CD14-positive monocyte (primary cell): ENCODE measurements around the gene GALNT17. TPM values are rescaled to one million over a fixed set of nuclear protein-coding genes. Genes with fewer than 3 reads are reported as not detected.

ENCODE experiments used
- DNase-seq, 3 donors: peaks; one replicate each; pipeline ENCODE4 v3.0.0-alpha.2; 2011 to 2022
- H2AFZ ChIP-seq: 2 replicates; pipeline ENCODE4 v1.6.0; 2012; ENCODE audit warnings: mild to moderate bottlenecking, low read depth, low read length, inconsistent platforms; ENCODE audit not compliant: insufficient read depth, poor library complexity, severe bottlenecking
- H3K27ac ChIP-seq, 2 donors: 1 replicate in 1 of 2; 2 replicates in 1 of 2; pipeline ENCODE4 v1.5.1; 2012 to 2013; ENCODE audit warnings: low read length in 2 of 2, control low read depth in 1 of 2, inconsistent platforms in 1 of 2, low read depth in 1 of 2, mild to moderate bottlenecking in 1 of 2
- H3K27me3 ChIP-seq, 2 donors: one replicate each; pipeline versions ENCODE4 v1.6.0 to v1.6.1; 2011 to 2013; ENCODE audit warnings: low read length in 2 of 2; ENCODE audit not compliant: control insufficient read depth in 2 of 2, insufficient read depth in 2 of 2
- H3K36me3 ChIP-seq, 2 donors: replicated peaks in 1 of 2; 1 replicate in 1 of 2; 2 replicates in 1 of 2; pipeline versions ENCODE4 v1.5.1 to v1.6.1; 2012 to 2013; ENCODE audit warnings: low read length in 2 of 2, control low read depth in 1 of 2, inconsistent platforms in 1 of 2, mild to moderate bottlenecking in 1 of 2; ENCODE audit not compliant: insufficient read depth in 2 of 2, control insufficient read depth in 1 of 2
- H3K4me1 ChIP-seq, 2 donors: 1 replicate in 1 of 2; 2 replicates in 1 of 2; pipeline versions ENCODE4 v1.5.1 to v1.6.1; 2012 to 2013; ENCODE audit warnings: low read length in 2 of 2, control low read depth in 1 of 2, inconsistent platforms in 1 of 2, mild to moderate bottlenecking in 1 of 2, moderate library complexity in 1 of 2; ENCODE audit not compliant: insufficient read depth in 2 of 2, control insufficient read depth in 1 of 2
- H3K4me2 ChIP-seq: replicated peaks from 2 replicates; pipeline ENCODE3; 2012; ENCODE audit warnings: low read length, moderate library complexity, mild to moderate bottlenecking; ENCODE audit not compliant: poor library complexity, severe bottlenecking; ENCODE audit errors: extremely low read depth
- H3K4me3 ChIP-seq, 3 experiments: fragments of 200-600 bp in 1 of 3; sonication (generic) in 1 of 3; replicated peaks in 1 of 3; 1 replicate in 2 of 3; 2 replicates in 1 of 3; pipeline ENCODE4 v1.5.1; 2011 to 2013; ENCODE audit warnings: low read length in 3 of 3, mild to moderate bottlenecking in 3 of 3, control low read depth in 2 of 3, low read depth in 2 of 3, inconsistent platforms in 1 of 3, moderate library complexity in 1 of 3
- H3K79me2 ChIP-seq: 2 replicates; pipeline ENCODE4 v1.6.0; 2012; ENCODE audit warnings: mild to moderate bottlenecking, control low read depth, inconsistent platforms, low read length, moderate library complexity; ENCODE audit not compliant: insufficient read depth
- H3K9ac ChIP-seq: 2 replicates; pipeline ENCODE4 v1.6.0; 2017; ENCODE audit warnings: low read length, mild to moderate bottlenecking; ENCODE audit not compliant: insufficient read depth, poor library complexity, severe bottlenecking
- H3K9me3 ChIP-seq, 2 donors: replicated peaks in 1 of 2; 1 replicate in 1 of 2; 2 replicates in 1 of 2; pipeline versions ENCODE4 v1.5.1 to v1.6.1; 2012 to 2013; ENCODE audit warnings: low read length in 2 of 2, control low read depth in 1 of 2; ENCODE audit not compliant: control insufficient read depth in 1 of 2, insufficient read depth in 1 of 2
- H4K20me1 ChIP-seq: 2 replicates; pipeline ENCODE4 v1.6.0; 2012; ENCODE audit warnings: mild to moderate bottlenecking, low read length, control low read depth, moderate library complexity; ENCODE audit not compliant: insufficient read depth
- H3K27ac Mint-ChIP-seq, 7 donors: one replicate each; pipeline ENCODE4 v1.8.0; 2020; ENCODE audit warnings: mild to moderate bottlenecking in 7 of 7, mixed read lengths in 7 of 7, moderate library complexity in 6 of 7, inconsistent platforms in 2 of 7
- H3K27me3 Mint-ChIP-seq, 3 donors: one replicate each; pipeline ENCODE4 v1.8.0; 2021 to 2022; ENCODE audit warnings: low read depth in 3 of 3, mild to moderate bottlenecking in 3 of 3, mixed read lengths in 3 of 3, moderate library complexity in 3 of 3, inconsistent platforms in 1 of 3
- H3K36me3 Mint-ChIP-seq, 2 donors: one replicate each; pipeline ENCODE4 v1.8.0; 2020; ENCODE audit warnings: mixed read lengths in 2 of 2, inconsistent platforms in 1 of 2, mild to moderate bottlenecking in 1 of 2
- H3K4me1 Mint-ChIP-seq: one replicate; pipeline ENCODE4 v1.8.0; 2020; ENCODE audit warnings: mild to moderate bottlenecking, mixed read lengths
- H3K4me3 Mint-ChIP-seq, 2 donors: one replicate each; pipeline ENCODE4 v1.8.0; 2020; ENCODE audit warnings: mild to moderate bottlenecking in 2 of 2, mixed read lengths in 2 of 2, moderate library complexity in 1 of 2
- H3K9me3 Mint-ChIP-seq, 7 donors: one replicate each; pipeline ENCODE4 v1.8.0; 2020 to 2022; ENCODE audit warnings: mixed read lengths in 7 of 7, mild to moderate bottlenecking in 6 of 7, moderate library complexity in 6 of 7, inconsistent platforms in 2 of 7
- WGBS: methylation state at CpG from one replicate; pipeline ENCODE4 v1.1.5; 2013; ENCODE audit warnings: missing lambda C conversion rate; ENCODE audit not compliant: insufficient coverage; 5-methylcytosine and 5-hydroxymethylcytosine counted together
- intact Hi-C, 2 donors: fragments of 100-400 bp; cut with micrococcal nuclease; formaldehyde crosslinking; loops; one replicate each; pipeline versions ENCODE4 v1.15.0 to v1.15.1; 2023
- polyA plus RNA-seq, 3 donors: library from polyadenylated mRNA; depleted of rRNA in 1 of 3; unstranded in 2 of 3; stranded (reverse) in 1 of 3; fragments of 300-500 nt in 2 of 3; fragments of >200 nt in 1 of 3; fragmentation: Illumina TruSeq in 2 of 3; gene quantifications; 1 replicate in 2 of 3; 2 replicates in 1 of 3; pipeline ENCODE4 v1.2.3, GENCODE V29; 2012 to 2021
- TF ChIP-seq, protein P1 (sequence below): fragments of 200-600 bp; IDR thresholded peaks from one replicate; pipeline ENCODE4 v1.8.0; 2022; ENCODE audit warnings: antibody characterized with exemption, mild to moderate bottlenecking

GALNT17 gene
- polyA plus RNA-seq, 3 donors = not detected

DNA sequence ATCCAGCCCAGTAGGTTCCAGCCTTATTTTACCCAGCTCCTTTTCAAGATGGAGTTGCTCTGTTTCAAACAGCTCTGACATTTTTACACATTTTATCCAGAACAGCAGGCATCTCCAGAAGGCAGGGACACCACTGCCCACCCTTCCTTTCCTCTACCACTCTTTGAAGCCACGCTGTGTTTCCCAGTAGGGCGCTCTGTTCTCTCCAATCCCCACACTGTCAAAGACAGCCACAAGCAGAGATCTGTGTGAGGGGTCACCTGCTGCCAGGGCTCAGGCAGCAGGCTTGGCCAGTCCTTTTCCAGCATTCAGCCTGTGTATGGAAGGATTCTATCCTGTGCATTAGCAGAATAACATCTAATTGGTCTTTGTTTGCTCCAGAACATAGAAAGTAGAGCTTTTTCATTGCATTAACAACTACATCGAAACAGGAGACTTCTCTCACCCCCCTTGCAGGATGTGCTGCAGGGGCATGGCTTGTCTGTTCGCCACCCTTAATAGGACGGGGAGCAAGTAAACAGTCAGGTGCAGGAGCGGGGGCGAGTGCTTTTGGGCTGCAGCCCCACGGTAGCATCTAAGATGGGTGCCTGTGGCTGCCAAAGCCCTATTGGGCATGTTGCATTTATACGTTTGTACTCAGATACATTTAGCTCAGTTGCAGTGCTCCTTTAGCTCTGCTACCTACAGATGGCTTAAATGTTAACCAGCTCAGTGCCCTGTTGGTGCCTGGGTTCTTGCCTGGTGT is 326.1 kb downstream of the GALNT17 start:
- intact Hi-C loops = no loop called here
- no peak overlapping the region for H3K27ac ChIP-seq
- H3K27ac Mint-ChIP-seq = peak overlapping the region in 1 of 7 donors; percentile 9
- H3K27me3 Mint-ChIP-seq = peaks cover 0 to 2% (median 2%) of the 10 kb centered on the region in 3 donors
- H3K27me3 ChIP-seq = no peaks in the 10 kb centered on the region
- no peak overlapping the region for H3K4me3 Mint-ChIP-seq
- H4K20me1 ChIP-seq = no peaks in the 10 kb centered on the region
- H3K4me2 ChIP-seq = no peak overlapping the region
- no peak overlapping the region for H3K9ac ChIP-seq
- H2AFZ ChIP-seq = no peak overlapping the region
- H3K9me3 Mint-ChIP-seq = peaks cover 3 to 23% (median 12%) of the 10 kb centered on the region in 7 donors
- H3K9me3 ChIP-seq = peaks cover 12 to 25% of the 10 kb centered on the region in 2 donors
- TF ChIP-seq, protein P1, sequence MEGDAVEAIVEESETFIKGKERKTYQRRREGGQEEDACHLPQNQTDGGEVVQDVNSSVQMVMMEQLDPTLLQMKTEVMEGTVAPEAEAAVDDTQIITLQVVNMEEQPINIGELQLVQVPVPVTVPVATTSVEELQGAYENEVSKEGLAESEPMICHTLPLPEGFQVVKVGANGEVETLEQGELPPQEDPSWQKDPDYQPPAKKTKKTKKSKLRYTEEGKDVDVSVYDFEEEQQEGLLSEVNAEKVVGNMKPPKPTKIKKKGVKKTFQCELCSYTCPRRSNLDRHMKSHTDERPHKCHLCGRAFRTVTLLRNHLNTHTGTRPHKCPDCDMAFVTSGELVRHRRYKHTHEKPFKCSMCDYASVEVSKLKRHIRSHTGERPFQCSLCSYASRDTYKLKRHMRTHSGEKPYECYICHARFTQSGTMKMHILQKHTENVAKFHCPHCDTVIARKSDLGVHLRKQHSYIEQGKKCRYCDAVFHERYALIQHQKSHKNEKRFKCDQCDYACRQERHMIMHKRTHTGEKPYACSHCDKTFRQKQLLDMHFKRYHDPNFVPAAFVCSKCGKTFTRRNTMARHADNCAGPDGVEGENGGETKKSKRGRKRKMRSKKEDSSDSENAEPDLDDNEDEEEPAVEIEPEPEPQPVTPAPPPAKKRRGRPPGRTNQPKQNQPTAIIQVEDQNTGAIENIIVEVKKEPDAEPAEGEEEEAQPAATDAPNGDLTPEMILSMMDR = no peak
- no peaks in the 10 kb centered on the region for H3K79me2 ChIP-seq
- H3K36me3 ChIP-seq = no peaks in the 10 kb centered on the region
- no peaks in the 10 kb centered on the region for H3K4me1 Mint-ChIP-seq
- no peak overlapping the region for H3K4me3 ChIP-seq
- H3K4me1 ChIP-seq = no peaks in the 10 kb centered on the region
- 54% methylated on average over 8 of the region's 9 CpGs for WGBS
- H3K36me3 Mint-ChIP-seq = no peaks in the 10 kb centered on the region
- no peak for DNase-seq

DNA sequence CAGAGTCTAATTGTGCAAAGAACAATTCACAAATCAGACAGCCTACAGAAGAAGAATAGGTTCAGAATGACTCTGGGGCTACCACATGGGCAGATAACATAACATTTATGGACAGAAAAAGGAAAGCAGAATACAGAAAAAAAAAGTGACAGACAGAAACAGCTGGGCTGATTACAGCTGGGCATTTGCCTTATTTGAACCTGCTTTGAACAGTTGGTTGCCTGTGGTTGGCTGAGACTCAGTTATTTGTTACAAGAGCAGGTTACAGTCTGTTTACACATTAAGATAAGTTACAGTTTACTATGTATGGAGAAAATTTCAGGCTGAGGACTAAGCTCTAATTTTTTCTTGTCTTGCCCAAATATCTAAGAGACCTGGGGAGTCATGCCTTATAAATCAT is 327.2 kb downstream of the GALNT17 start:
- Histone ChIP-seq H3K4me2 (no peak overlapping the region), H3K79me2 (no peaks in the 10 kb centered on the region), H3K27ac (no peak overlapping the region), H3K4me1 (no peaks in the 10 kb centered on the region), H3K27me3 (no peaks in the 10 kb centered on the region), H3K36me3 (no peaks in the 10 kb centered on the region), H2AFZ (no peak overlapping the region), H3K4me3 (no peak overlapping the region), H3K9me3 (peaks cover 12 to 25% of the 10 kb centered on the region in 2 donors), H4K20me1 (no peaks in the 10 kb centered on the region), H3K9ac (no peak overlapping the region)
- TF ChIP-seq, protein P1 = no peak
- H3K27me3 Mint-ChIP-seq = peaks cover 0 to 2% (median 2%) of the 10 kb centered on the region in 3 donors
- H3K27ac Mint-ChIP-seq = no peak overlapping the region
- H3K36me3 Mint-ChIP-seq = no peaks in the 10 kb centered on the region
- no peaks in the 10 kb centered on the region for H3K4me1 Mint-ChIP-seq
- no peak overlapping the region for H3K4me3 Mint-ChIP-seq
- intact Hi-C loops = no loop called here
- DNase-seq = no peak
- peaks cover 3 to 20% (median 14%) of the 10 kb centered on the region in 7 donors for H3K9me3 Mint-ChIP-seq
